ENCODE results near the gene ETNK2.
"Not testable (repeated sequence)": the region's sequence is repeated elsewhere in the genome, so short reads cannot be mapped to it uniquely, and the experiment has no call there.

The ETNK2 gene

GRCh38 chr1:204098683-204099082, 53.2 kb downstream of the ETNK2 start:
- DNase-seq (ENCODE audit: low spot score): no peak

- no peak for DNase-seq (ENCODE audit: low spot score)
These were observed 54.9 kb downstream of the ETNK2 start for GRCh38 chr1:204096931-204097330.

- no peak for DNase-seq (ENCODE audit: low spot score)
These were observed 56.8 kb downstream of the ETNK2 start for GRCh38 chr1:204094856-204095634.

GRCh38 chr1:204094313-204094729, 57.5 kb downstream of the ETNK2 start:
- DNase-seq (ENCODE audit: low spot score): no peak

GRCh38 chr1:204093781-204094180, 58.1 kb downstream of the ETNK2 start:
- DNase-seq (ENCODE audit: low spot score): no peak

GRCh38 chr1:204093421-204093717, 58.5 kb downstream of the ETNK2 start:
- no peak for DNase-seq (ENCODE audit: low spot score)

- DNase-seq (ENCODE audit: low spot score): no peak
These were observed 59.0 kb downstream of the ETNK2 start for GRCh38 chr1:204092632-204093420.

GRCh38 chr1:204091787-204092312, 60.0 kb downstream of the ETNK2 start:
- no peak for DNase-seq (ENCODE audit: low spot score)

- DNase-seq (ENCODE audit: low spot score): no peak
These were observed 60.8 kb downstream of the ETNK2 start for GRCh38 chr1:204091066-204091465.

GRCh38 chr1:204090132-204090531, 61.7 kb downstream of the ETNK2 start:
- DNase-seq (ENCODE audit: low spot score): not testable (repeated sequence)

GRCh38 chr1:204089044-204089751, 62.6 kb downstream of the ETNK2 start:
- no peak for DNase-seq (ENCODE audit: low spot score)

GRCh38 chr1:204088596-204088995, 63.2 kb downstream of the ETNK2 start:
- DNase-seq (ENCODE audit: low spot score): no peak

GRCh38 chr1:204087893-204088528, 63.8 kb downstream of the ETNK2 start:
- DNase-seq (ENCODE audit: low spot score): no peak

- no peak for DNase-seq (ENCODE audit: low spot score)
These were observed 64.5 kb downstream of the ETNK2 start for GRCh38 chr1:204087181-204087892.

GRCh38 chr1:204085876-204086275, 66.0 kb downstream of the ETNK2 start:
- no peak for DNase-seq (ENCODE audit: low spot score)

- DNase-seq (ENCODE audit: low spot score): no peak
These were observed 67.5 kb downstream of the ETNK2 start for GRCh38 chr1:204084247-204084772.

- DNase-seq (ENCODE audit: low spot score): no peak
These were observed 68.4 kb downstream of the ETNK2 start for GRCh38 chr1:204083491-204083890.

GRCh38 chr1:204081791-204082513, 69.9 kb downstream of the ETNK2 start:
- no peak for DNase-seq (ENCODE audit: low spot score)

- no peak for DNase-seq (ENCODE audit: low spot score)
These were observed 70.6 kb downstream of the ETNK2 start for GRCh38 chr1:204081164-204081790.
